Stimulated activated naive CD8-positive, alpha-beta T cell treated with anti-CD3 and anti-CD28 coated beads, Interleukin-15, amount 100 ng/mL, for 72 hours (primary cell): ENCODE measurements around the gene LRRTM4.

ENCODE experiments used
- ATAC-seq: fragments of 150-1000 bp; cut with Tn5 transposase; 2 replicates; pipeline ENCODE4 v1.10.0; 2021; ENCODE audit warnings: mild to moderate bottlenecking, moderate library complexity
- DNase-seq, 2 donors: peaks; one replicate each; pipeline ENCODE4 v3.0.0; 2021 to 2022
- H3K27ac Mint-ChIP-seq, 2 donors: one replicate each; pipeline ENCODE4 v1.8.0; 2022; ENCODE audit warnings: mild to moderate bottlenecking in 2 of 2, mixed read lengths in 2 of 2, moderate library complexity in 2 of 2
- H3K27me3 Mint-ChIP-seq: one replicate; pipeline ENCODE4 v1.8.0; 2022; ENCODE audit warnings: mixed read lengths
- H3K4me1 Mint-ChIP-seq: one replicate; pipeline ENCODE4 v1.8.0; 2022; ENCODE audit warnings: mild to moderate bottlenecking, mixed read lengths
- H3K4me3 Mint-ChIP-seq, 2 donors: one replicate each; pipeline ENCODE4 v1.8.0; 2022; ENCODE audit warnings: mild to moderate bottlenecking in 2 of 2, mixed read lengths in 2 of 2, moderate library complexity in 1 of 2
- H3K9me3 Mint-ChIP-seq, 2 donors: one replicate each; pipeline ENCODE4 v1.8.0; 2022; ENCODE audit warnings: mixed read lengths in 2 of 2

The LRRTM4 gene

GRCh38 chr2:76932550-76932949 is 589.6 kb downstream of the LRRTM4 start:
- Mint-ChIP-seq H3K9me3 (peaks cover 0 to 7% of the 10 kb centered on the region in 2 donors), H3K27ac (no peak overlapping the region), H3K4me1 (no peaks in the 10 kb centered on the region), H3K4me3 (no peak overlapping the region), H3K27me3 (no peaks in the 10 kb centered on the region)
- DNase-seq = no peak
- ATAC-seq = no peak

GRCh38 chr2:76930056-76930744 is 592.0 kb downstream of the LRRTM4 start:
- no peak for DNase-seq
- Mint-ChIP-seq H3K27me3 (no peaks in the 10 kb centered on the region), H3K4me1 (no peaks in the 10 kb centered on the region), H3K27ac (no peak overlapping the region), H3K4me3 (no peak overlapping the region), H3K9me3 (peaks cover 0 to 7% of the 10 kb centered on the region in 2 donors)
- ATAC-seq = no peak

GRCh38 chr2:76928026-76928425 is 594.1 kb downstream of the LRRTM4 start:
- Mint-ChIP-seq H3K27me3 (no peaks in the 10 kb centered on the region), H3K4me1 (no peaks in the 10 kb centered on the region), H3K27ac (no peak overlapping the region), H3K9me3 (peaks cover 0 to 7% of the 10 kb centered on the region in 2 donors), H3K4me3 (no peak overlapping the region)
- ATAC-seq (no peak), DNase-seq (no peak)

- DNase-seq (no peak), ATAC-seq (no peak)
- Mint-ChIP-seq H3K27ac (no peak overlapping the region), H3K4me3 (no peak overlapping the region), H3K4me1 (no peaks in the 10 kb centered on the region), H3K27me3 (no peaks in the 10 kb centered on the region), H3K9me3 (peaks cover 8 to 10% of the 10 kb centered on the region in 2 donors)
These were observed 601.2 kb downstream of the LRRTM4 start for GRCh38 chr2:76921006-76921405.

GRCh38 chr2:76895469-76895868 is 626.7 kb downstream of the LRRTM4 start:
- Mint-ChIP-seq H3K4me3 (no peak overlapping the region), H3K27ac (no peak overlapping the region), H3K4me1 (no peaks in the 10 kb centered on the region), H3K27me3 (no peaks in the 10 kb centered on the region), H3K9me3 (peaks cover 5% of the 10 kb centered on the region in 2 donors)
- DNase-seq (no peak), ATAC-seq (no peak)

GRCh38 chr2:76870581-76870980 is 651.6 kb downstream of the LRRTM4 start:
- no peak overlapping the region for H3K4me3 Mint-ChIP-seq
- DNase-seq (no peak), ATAC-seq (no peak)
- peaks cover 5 to 6% of the 10 kb centered on the region in 2 donors for H3K9me3 Mint-ChIP-seq
- no peak overlapping the region for H3K27ac Mint-ChIP-seq
- H3K27me3 Mint-ChIP-seq = no peaks in the 10 kb centered on the region
- no peaks in the 10 kb centered on the region for H3K4me1 Mint-ChIP-seq

GRCh38 chr2:76870011-76870410 is 652.2 kb downstream of the LRRTM4 start:
- Mint-ChIP-seq H3K4me3 (no peak overlapping the region), H3K27ac (no peak overlapping the region), H3K4me1 (no peaks in the 10 kb centered on the region), H3K9me3 (peaks cover 0 to 6% of the 10 kb centered on the region in 2 donors), H3K27me3 (no peaks in the 10 kb centered on the region)
- no peak for ATAC-seq
- DNase-seq = no peak

GRCh38 chr2:76867854-76868253 is 654.3 kb downstream of the LRRTM4 start:
- Mint-ChIP-seq H3K27ac (no peak overlapping the region), H3K4me1 (no peaks in the 10 kb centered on the region), H3K4me3 (no peak overlapping the region), H3K9me3 (peaks cover 0 to 4% of the 10 kb centered on the region in 2 donors), H3K27me3 (no peaks in the 10 kb centered on the region)
- DNase-seq (no peak), ATAC-seq (no peak)

- no peak overlapping the region for H3K4me3 Mint-ChIP-seq
- H3K9me3 Mint-ChIP-seq = no peaks in the 10 kb centered on the region
- ATAC-seq (no peak), DNase-seq (no peak)
- no peaks in the 10 kb centered on the region for H3K27me3 Mint-ChIP-seq
- H3K27ac Mint-ChIP-seq = no peak overlapping the region
- H3K4me1 Mint-ChIP-seq = no peaks in the 10 kb centered on the region
These were observed 655.7 kb downstream of the LRRTM4 start for GRCh38 chr2:76866464-76866863.

GRCh38 chr2:76862901-76863300 is 659.3 kb downstream of the LRRTM4 start:
- H3K4me1 Mint-ChIP-seq = no peaks in the 10 kb centered on the region
- H3K27me3 Mint-ChIP-seq = no peaks in the 10 kb centered on the region
- no peak overlapping the region for H3K27ac Mint-ChIP-seq
- DNase-seq (no peak), ATAC-seq (no peak)
- no peaks in the 10 kb centered on the region for H3K9me3 Mint-ChIP-seq
- no peak overlapping the region for H3K4me3 Mint-ChIP-seq

- Mint-ChIP-seq H3K9me3 (no peaks in the 10 kb centered on the region), H3K4me3 (no peak overlapping the region), H3K4me1 (no peaks in the 10 kb centered on the region), H3K27ac (no peak overlapping the region), H3K27me3 (no peaks in the 10 kb centered on the region)
- ATAC-seq (no peak), DNase-seq (no peak)
These were observed 660.5 kb downstream of the LRRTM4 start for GRCh38 chr2:76861708-76862107.

GRCh38 chr2:76851000-76851399 is 671.2 kb downstream of the LRRTM4 start:
- Mint-ChIP-seq H3K27ac (no peak overlapping the region), H3K9me3 (peaks cover 4 to 6% of the 10 kb centered on the region in 2 donors), H3K4me3 (no peak overlapping the region), H3K27me3 (no peaks in the 10 kb centered on the region), H3K4me1 (no peaks in the 10 kb centered on the region)
- ATAC-seq = no peak
- DNase-seq = no peak

GRCh38 chr2:76849086-76849485 is 673.1 kb downstream of the LRRTM4 start:
- H3K27me3 Mint-ChIP-seq = no peaks in the 10 kb centered on the region
- ATAC-seq (no peak), DNase-seq (no peak)
- no peak overlapping the region for H3K4me3 Mint-ChIP-seq
- no peaks in the 10 kb centered on the region for H3K4me1 Mint-ChIP-seq
- H3K9me3 Mint-ChIP-seq = peaks cover 0 to 4% of the 10 kb centered on the region in 2 donors
- H3K27ac Mint-ChIP-seq = no peak overlapping the region

GRCh38 chr2:76839826-76840225 is 682.4 kb downstream of the LRRTM4 start:
- H3K4me3 Mint-ChIP-seq = no peak overlapping the region
- ATAC-seq = no peak
- DNase-seq = no peak
- peaks cover 2 to 13% of the 10 kb centered on the region in 2 donors for H3K9me3 Mint-ChIP-seq
- H3K27me3 Mint-ChIP-seq = no peaks in the 10 kb centered on the region
- H3K4me1 Mint-ChIP-seq = no peaks in the 10 kb centered on the region
- no peak overlapping the region for H3K27ac Mint-ChIP-seq

- H3K27ac Mint-ChIP-seq = no peak overlapping the region
- no peaks in the 10 kb centered on the region for H3K4me1 Mint-ChIP-seq
- no peak overlapping the region for H3K4me3 Mint-ChIP-seq
- DNase-seq = no peak
- no peak for ATAC-seq
- no peaks in the 10 kb centered on the region for H3K27me3 Mint-ChIP-seq
- H3K9me3 Mint-ChIP-seq = peaks cover 7 to 19% of the 10 kb centered on the region in 2 donors
These were observed 692.6 kb downstream of the LRRTM4 start for GRCh38 chr2:76829374-76830234.

GRCh38 chr2:76826691-76827090 is 695.5 kb downstream of the LRRTM4 start:
- Mint-ChIP-seq H3K27me3 (no peaks in the 10 kb centered on the region), H3K4me1 (no peaks in the 10 kb centered on the region), H3K27ac (no peak overlapping the region), H3K4me3 (no peak overlapping the region), H3K9me3 (peaks cover 7 to 12% of the 10 kb centered on the region in 2 donors)
- ATAC-seq (no peak), DNase-seq (no peak)
